NK-92 (cell line): ENCODE measurements around the gene SP110.
"Not testable (repeated sequence)": the region's sequence is repeated elsewhere in the genome, so short reads cannot be mapped to it uniquely, and the experiment has no call there.

Source experiments
- DNase-seq: peaks from one replicate; lab custom pipeline; 2025; ENCODE audit not compliant: unreplicated experiment; lab: John Stamatoyannopoulos, UW

SP110 gene

DNA sequence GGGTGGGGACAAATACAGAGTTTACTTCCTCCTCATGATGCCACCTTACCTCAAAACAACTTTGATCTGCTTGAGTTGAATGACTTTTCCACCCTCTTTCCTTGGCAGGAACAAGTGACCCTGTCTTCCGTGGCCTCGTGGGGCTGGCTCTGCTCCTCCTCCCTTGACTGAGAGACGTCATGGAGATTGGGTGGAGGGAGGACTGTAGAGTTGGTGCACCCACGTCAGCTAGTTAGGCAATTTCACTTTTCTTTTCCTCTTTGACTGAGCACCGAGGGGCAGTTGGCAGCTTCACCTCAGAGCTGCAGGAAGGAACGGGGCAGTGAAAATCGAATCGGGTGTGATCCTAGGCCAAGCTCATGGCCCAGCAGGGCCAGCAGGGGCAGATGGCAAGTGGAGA lies 5.7 kb upstream of the SP110 start, which contains the start of gene SP140:
Gene SP140, plus strand, starts transcription at position 251 of the 400 bp plus-strand sequence. Its CDS starts 109 bp downstream, at position 360.
- DNase-seq, result no peak

DNA sequence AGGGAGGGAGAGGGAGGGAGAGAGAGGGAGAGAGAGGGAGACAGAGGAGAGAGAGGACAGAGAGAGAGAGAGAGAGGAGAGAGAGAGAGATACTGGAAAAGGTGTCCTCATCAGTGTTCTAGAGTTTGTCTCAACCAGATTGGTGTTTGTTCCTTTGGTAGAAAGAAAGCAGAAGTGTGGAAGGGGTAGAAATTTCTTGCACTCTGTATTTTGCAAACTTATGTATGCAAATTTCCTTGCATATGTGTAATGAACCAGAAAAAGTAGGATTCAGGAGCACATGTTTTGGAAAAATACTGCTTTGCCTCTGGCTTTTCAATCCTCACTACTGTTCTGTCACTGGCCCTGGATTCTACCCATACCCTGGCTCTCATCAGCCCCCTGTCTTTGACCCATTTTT lies 4.7 kb upstream of the SP110 start:
- DNase-seq, result no peak

DNA sequence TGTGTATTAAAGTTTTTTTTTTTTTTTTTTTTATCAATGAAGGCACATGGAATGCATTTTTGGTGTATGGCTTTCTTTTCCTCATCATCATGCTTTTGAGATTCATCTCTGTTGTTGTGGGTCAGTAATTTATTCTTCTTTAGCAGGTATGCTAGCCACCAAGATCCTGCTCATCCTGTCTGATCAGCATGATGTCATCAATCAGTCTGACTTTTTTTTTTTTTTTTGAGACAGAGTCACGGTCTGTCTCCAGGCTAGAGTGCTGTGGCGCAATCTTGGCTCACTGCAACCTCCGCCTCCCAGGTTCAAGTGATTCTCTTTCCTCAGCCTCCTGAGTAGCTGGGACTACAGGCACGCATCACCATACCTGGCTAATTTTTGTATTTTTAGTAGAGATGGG lies 3.0 kb upstream of the SP110 start:
- DNase-seq, result not testable (repeated sequence)

DNA sequence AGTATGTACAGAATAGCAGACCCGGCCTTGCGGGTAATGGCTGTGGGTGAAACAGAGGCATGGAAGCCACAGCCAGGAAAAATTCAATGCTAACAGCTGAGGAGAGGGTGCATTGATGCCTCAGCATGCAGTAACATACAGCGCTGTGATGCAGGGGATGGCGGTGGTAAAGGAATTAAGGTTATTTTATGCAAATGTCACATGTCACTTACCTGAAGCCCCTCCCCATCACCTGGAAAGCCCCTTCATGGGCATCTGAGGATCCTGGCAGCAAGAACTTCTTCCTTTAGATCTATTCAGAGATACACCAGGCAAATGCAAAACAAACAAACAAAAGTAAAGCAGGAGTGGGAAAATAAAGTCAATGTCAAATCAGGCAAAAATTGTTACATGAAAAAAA lies 1.7 kb upstream of the SP110 start:
- no peak for DNase-seq

DNA sequence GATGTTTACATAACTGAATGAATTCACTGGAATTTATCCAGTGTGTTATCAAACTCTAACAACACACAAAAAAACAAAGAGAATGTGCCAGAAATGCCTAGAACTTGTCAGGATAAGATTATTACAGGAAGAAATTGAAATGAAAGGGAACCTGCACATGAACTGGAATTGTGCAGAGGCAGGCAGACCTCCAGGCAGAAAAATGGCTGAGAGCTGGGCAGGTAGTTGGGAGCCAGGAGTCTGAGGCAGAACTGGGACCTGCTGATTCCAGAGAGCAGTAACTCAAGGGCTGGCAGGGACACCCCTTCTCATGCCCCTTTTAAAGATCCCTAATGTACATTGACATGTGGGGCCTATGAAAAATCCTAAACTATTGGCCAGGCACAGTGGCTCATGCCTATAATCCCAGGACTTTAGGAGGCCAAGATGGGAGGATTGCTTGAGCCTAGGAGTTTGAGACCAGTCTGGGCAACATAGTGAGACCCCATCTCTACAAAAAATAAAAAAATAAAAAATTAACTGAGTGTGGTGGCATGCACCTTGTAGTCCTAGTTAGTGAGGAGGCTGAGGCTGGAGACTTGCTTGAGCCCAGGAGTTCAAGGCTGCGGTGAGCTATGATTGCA lies 674 bp upstream of the SP110 start:
- DNase-seq, result no peak

DNA sequence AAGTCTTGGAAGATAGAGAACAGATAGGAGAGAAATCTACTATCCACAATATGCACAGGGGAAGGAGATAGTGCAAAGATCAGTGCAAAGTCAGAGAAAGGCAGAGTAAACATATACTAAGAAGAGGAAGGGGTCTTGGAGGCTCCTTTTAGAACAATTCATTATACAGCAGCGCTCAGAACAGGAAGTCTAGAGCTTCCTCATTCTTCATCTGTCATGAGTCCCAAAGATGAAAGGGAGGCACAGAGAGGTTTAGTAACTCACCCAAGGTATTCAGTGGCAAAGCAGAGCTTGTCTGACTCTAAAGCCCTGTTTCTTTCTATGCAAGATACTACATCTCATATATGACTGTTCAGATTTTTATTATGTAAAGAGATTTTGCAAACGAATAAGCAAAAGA lies 1.4 kb downstream of the SP110 start:
- DNase-seq, result no peak

DNA sequence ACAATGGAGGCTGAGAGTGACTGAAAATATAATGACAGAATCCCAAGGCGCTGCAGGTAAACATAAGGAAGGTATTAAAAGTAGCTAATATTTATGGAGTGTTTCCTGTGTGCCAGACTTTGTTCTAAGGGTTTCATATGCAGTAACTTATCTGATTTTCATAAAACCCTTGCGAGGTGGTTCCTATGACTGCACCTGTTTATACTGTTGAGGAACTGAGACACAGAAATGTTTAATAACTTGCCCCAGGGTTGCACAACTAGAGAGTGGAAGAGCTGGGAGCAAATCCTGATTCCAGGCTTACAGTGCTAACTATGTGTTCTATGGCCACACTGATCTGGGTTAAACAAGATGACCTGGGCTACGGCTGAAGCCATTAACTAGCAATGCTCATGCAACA lies 2.4 kb downstream of the SP110 start:
- DNase-seq, result no peak

DNA sequence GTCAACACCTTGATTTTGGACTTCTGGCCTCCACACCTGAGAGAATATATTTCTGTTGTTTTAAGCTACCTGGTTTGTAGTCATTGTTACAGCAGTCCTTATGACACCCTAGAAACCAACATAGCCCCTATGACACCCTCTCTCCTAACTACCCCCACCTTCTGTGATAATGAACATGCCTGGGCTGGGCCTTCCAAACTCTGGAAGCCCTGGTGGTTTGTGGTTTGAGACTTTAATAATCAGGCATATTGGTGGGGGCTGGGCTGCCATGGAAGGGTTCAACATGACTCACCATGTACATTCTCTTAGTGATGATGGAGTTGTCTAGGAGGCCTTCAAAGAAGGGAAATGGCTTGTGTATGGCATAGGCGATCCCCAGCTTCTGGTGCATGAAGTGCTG lies 3.3 kb downstream of the SP110 start:
- no peak for DNase-seq

DNA sequence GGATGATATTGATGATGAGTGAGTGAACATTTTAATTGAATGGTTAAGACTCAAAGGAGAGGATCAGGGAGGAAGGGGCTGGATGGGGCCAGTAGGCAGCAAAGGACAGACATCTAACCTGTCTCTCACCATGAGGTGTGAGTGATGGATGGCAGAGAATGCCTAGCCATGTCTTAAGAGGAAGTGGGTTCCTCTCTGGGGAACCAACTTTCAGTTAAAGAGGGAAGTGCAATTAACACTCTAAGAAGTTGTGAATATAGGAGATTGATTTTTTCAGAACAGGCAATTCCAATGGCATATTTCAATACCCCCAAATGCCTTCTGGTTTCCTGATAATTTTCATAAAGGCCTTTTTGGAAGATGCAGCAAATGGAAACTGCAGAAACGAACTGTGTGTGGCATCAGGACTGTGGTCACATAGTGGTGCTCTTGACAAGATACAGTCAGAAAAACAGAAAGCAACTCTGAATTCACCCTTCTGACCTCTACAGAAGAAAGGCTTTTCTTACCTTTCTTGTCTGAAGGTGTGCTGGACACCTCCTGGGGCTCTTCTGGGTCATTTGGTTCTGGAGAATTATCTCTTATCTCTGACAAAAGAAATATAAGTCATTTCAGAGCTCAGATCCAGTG lies 10.2 kb downstream of the SP110 start:
- DNase-seq, result no peak

DNA sequence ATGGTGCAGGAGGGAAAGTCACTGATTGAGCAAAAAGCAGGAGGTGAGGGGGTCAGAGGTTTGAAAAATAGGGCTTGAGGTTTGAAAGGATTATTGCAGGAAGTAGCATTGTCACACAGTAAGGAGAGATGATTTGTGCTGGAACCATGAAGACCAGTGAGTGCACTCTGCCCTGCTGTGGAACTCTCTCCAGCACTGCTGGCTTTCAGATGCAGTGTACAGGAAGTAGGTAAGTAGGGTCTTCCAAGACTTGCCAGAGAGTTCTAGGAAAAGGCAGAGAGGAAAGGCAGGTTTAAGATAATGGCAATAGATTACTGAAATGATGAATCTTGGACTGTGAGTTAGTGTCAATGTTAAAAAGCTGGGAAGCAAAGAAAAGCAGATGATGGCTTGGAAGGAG lies 11.2 kb downstream of the SP110 start:
- DNase-seq, result no peak

DNA sequence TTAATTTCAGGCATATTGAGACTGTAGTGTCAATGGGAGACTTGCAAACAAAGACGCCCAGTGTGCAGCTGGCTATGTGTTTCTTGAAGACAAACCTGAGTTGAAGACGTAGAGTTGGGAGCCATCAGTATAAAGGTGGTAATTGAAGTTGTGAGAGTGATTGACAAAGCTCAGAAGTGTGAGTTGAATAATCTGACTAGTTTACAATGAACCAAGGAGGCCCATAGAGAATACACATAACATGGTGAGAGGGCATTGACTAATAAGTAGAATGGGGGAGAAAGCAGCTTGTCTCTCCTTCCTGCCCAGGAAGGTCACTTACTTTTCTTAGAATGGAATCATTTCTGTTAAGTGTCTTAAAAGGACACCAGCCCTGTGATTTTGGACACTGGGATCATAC lies 14.1 kb downstream of the SP110 start:
- no peak for DNase-seq

DNA sequence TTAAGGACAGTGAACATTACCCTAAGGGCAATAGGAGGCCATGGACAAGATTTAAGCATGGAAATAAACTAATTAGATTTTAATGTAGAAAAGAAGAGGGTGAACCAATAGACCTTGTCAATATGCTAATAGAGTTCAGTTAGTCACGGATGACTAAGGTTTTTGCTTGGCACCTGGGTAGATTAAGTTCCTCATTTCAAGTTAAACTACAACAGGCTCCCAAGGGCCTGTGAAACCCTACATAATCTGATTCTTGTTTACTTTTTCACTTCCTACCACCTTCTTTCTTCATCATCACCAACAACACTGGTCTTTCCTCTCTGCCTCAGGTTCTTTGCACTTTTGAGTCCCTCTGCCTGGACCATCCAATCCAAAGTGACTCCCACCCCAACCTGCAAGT lies 14.8 kb downstream of the SP110 start:
- no peak for DNase-seq

DNA sequence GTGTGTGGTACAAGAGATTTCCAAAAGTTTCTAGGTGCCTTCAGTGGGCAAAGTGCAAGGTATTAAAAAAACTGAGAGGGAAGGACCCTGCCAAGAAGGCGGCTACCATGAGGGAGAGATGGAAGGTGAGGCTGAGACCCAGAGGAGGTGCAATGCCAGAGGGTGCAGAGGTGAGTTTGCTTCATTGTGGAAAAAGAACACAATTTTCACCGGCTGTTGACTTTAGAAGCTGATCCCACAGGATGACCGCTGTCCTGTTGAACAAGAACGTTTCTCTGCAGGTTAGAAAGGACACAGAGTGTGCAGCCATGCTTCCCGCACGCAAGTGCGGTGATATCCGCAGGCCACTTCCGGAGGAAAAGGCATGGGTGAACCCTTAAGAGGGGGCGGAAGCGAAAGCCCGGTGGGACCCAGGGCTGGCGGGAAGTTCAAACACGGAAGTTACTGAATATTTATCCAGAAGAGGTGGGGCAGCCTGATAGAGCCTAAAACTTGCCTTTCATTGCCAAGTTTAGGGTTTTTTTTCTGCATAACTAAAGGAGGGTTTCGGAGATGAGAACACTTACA lies 16.6 kb downstream of the SP110 start:
- no peak for DNase-seq

DNA sequence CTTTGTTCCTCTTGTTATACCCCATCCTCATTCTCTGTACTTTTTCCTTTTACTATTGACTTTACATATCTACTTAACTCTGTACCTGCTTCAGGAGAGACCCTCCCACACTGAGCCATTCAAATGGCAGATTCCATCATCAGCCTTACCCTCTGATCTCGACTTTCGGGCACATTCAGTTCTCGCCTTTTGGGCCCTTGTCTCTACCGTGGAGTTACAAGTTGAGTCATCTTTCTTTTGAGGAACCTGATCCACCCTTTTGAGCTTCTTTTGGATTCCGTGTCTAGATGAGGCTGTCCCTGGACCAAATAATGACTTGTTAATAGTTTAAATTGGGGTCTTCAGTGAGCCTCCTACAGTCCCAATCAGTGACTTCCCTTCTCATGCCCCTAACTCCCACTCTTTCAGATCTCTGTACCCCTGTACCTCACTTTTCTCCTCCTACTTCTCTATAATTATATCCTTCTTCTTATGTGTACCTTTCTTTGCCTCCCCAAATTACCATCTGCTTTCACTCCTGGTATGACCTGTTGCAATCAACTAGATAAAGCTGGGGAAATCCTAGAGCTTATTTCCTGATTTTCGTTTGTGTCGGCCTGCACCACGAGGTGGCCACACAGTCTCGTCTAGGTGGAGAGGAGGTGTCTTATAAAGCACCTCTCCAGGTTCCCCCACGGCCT lies 17.2 kb downstream of the SP110 start:
- no peak for DNase-seq

DNA sequence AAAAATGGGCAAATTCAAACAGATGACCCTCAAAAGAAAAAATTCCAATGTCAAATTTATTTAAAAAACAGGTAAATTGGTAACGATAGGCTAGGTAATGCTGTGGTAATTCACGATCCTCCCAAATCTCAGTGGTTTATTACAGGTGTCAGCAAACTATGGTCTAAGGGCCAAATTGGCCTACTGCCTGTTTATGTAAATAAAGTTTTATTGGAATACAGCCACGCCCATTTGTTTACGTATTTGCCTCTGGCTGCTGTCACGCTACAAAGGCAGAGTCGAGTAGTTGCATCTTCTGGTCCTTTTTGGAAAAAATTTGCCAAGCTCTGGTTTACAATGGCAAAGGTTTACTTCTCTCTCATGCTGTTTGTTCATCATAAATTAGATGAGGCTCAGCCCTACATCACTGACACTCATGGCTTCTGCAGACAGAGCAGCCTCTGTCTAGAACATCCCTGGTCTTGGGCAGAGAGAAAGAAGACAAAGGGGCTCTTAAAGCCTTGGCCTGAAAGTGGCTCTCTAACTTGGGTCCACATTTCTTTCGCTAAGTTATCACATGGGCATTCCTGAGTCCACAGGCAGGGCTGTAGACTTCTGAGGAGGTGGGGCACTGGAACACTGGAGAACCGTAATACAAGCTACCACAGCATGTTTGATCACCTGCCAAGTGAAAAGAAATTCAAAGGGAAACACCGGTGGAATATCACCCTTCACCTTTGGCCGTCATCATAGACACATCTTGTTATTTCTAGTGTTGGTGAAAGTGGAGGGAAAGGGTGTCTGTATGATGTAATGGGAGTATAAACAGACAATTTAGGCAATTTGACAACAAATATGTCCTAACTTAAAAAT lies 34.8 kb downstream of the SP110 start:
- DNase-seq, result no peak

DNA sequence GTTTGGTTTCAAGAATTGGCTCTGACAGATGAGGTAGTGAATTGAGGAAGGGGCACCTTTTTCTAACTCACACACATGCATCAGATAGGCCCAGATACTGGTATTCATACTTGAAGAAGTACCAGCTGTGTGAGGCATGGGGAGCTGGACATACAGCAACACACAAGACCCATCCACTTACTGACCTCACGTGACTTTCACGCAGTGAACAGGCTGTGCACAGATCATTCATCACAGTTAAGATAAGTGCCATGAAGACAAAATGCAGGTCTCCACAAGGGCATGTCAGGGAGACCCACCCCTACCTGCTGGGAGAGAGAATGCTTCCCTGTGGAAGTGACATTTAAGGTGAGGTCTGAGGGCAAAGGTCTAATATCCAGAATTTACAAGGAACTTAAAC lies 38.6 kb downstream of the SP110 start:
- DNase-seq, result no peak

DNA sequence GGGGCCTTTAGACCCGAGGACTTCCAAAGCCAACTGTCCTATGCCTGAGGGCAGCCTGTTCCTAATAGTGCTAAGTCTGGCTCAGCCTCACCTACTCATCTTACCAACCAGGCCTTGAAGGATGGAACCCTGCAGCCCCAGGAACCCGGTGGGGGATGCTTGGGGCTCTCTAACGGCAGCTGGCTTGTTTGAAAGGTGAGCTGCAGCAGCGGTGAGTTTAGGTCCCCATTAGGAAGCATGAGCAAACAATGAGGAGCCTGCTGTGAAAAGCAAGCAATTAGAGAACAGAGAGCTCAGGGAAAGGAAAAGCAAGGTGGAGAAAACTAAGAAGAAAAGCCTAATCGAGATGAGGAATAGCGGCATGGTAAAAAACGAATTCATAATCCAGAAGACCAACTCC lies 39.9 kb downstream of the SP110 start:
- DNase-seq, result no peak

DNA sequence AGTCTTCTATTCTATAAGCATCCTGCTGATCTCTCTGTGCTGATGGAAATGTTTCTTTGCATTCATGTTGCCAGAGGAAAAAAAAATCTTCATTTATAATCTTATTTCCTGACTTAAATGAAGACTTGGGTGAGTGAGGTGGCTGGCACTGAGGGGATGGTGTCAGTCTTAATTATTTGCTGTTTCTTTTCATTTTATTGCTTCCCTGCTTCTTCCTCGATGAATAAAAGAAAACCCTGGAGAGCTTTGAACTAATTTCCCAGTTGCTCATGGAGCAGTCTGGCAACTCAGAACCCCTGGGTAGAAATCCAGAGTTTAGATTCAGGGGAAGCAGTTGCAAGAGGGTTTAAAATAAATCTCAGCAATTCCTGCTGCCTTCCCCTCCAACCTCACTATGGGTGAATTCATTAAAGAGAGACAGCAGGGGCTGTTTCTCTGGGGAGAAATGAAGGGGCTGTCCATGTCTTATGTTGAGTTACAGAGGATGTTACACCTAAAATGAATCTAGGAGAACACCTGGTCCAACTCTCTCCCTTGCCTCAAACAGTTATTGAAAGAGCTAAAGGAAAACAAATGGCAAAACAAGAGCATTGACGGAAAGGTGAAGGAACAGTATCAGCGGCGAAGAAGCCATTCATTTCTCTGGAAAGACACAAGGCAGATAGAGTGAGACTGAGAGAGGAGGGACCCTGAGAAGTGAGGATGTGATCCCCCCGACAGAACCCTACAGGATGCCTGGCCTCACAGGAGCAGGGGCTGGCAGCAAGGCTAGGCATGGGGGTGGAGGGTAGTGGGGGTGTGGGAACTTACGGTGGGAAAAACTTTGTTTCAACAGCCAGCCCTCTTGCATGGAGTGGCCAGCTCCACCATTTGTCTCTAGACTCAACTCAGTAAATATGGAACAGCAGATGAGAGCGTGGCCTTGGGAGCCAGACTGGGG lies 41.0 kb downstream of the SP110 start:
- DNase-seq, result no peak

DNA sequence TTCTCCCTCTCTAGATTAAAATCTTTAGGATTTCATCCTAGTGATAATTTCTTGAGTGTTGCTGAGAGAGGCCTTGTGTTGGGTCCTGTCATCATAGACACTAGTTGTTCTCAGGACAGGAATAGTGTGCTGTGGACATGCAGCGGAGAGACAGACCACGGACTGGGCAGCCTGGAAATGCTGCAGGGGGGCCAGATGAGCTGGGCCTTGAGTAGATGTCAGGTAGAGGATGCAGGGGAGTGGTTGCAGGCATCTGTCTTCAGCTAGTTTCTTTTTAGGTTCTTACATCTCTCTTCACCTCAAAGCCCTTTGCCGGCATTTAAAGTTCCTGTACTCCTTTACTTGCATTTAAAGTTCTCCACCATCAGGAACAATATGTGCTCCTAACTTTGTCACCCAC lies 42.8 kb downstream of the SP110 start:
- DNase-seq, result no peak

DNA sequence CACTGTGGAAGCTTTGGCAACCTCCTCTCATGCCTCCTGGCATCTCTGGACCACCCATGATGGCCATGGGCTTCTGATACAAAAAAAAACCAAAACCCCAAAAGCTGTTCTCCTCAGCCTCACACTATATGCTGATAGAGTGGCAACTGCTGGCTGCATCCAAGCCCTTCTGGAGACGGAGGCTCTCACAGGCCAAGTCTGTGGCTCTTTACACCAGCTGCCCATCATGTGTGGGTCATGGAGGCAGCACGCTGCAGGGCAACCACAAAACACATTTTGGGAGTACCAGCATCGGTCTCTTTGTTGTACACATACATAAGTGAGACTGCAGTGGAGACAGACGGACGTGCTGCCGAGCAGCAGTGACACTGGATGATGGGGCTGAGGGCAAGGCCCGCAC lies 45.3 kb downstream of the SP110 start:
- DNase-seq, result no peak
